ENCODE measurements around the gene C6orf132. TPM values are rescaled to one million over a fixed set of nuclear protein-coding genes. Genes with fewer than 3 reads are reported as not detected.

Gene C6orf132
- total and polyA plus RNA-seq, 9 of the 15 experiments (the other 6 are each of a cell fraction or from before 2014, with no cell fraction given) = 0.06 to 0.35 (median 0.14) TPM

DNA sequence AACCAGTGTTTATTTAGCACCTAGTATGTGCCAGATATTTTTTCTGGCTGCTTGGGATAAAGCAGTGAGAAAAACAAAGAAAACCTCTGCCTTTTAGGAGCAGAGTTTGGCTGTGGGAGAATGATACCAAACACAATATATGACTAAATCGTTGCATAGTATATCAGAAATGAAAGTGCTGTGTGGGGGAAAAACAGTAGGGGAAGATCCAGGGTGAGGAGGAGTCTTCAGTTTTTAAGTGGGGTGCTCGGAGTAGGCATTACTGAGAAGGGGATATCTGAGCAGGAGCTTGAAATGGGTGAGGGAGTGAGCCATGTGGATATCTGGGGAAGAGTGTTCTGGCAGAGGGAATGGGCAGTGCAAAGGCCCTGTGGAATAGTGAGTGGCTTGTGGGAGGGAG, 69.1 kb downstream of the C6orf132 start:
- Histone ChIP-seq H3K4me2 (ENCODE audit: insufficient read depth, low read length) (no peak overlapping the region), H3K9me3 (replicated peaks; ENCODE audit: control insufficient read depth, insufficient read depth, low read depth, low read length) (no peaks in the 10 kb centered on the region), H3K9me1 (ENCODE audit: control insufficient read depth, insufficient read depth, low read length) (no peaks in the 10 kb centered on the region), H3K9ac (ENCODE audit: insufficient read depth in 1 of 2, low read depth in 2 of 2, low read length in 2 of 2) (no peak overlapping the region), H3K27ac (ENCODE audit: extremely low read depth, low read depth, low read length) (no peak overlapping the region), H2AFZ (ENCODE audit: low read depth, low read length) (no peak overlapping the region), H3K36me3 (ENCODE audit: control insufficient read depth, insufficient read depth, low read length) (peaks cover 80% of the 10 kb centered on the region), H3K4me1 (replicated peaks in 1 of 2; ENCODE audit: control insufficient read depth in 2 of 2, insufficient read depth in 2 of 2, low read length in 2 of 2) (no peaks in the 10 kb centered on the region), H3K79me2 (ENCODE audit: control insufficient read depth, insufficient read depth, low read length) (no peaks in the 10 kb centered on the region), H4K20me1 (replicated peaks; ENCODE audit: control insufficient read depth, insufficient read depth, low read length) (no peaks in the 10 kb centered on the region), H3K27me3 (ENCODE audit: control insufficient read depth in 2 of 2, insufficient read depth in 2 of 2, low read length in 2 of 2) (no peaks in the 10 kb centered on the region), H3K4me3 (no peak overlapping the region)
- ChIA-PET CTCF (ENCODE audit: low intra/inter-chr PET ratio) (interaction anchor here (1.6 kb wide), 1 partner anchor 141 kb away, joined by 4 read pairs; no protein-coding TSS in a partner anchor), POLR2A (interaction anchor here (0.6 to 1.9 kb wide), 5 partner anchors 14 to 443 kb away, joined by 4 to 5 read pairs (median 4); no protein-coding TSS in a partner anchor)
- FAIRE-seq (no peak), ATAC-seq (no peak), DNase-seq (ENCODE audit: extremely low read depth in 1 of 4, low spot score in 3 of 4) (no peak)
- no TSS peak for BruUV-seq (replicated peaks)
- TF ChIP-seq TCFL5 (CRISPR knock-in tag; conservative IDR thresholded peaks at IDR 0.05) (no peak), ZFPM2 (CRISPR knock-in tag; IDR thresholded peaks at IDR 0.05) (no peak), RBM25 (IDR thresholded peaks at IDR 0.05; ENCODE audit: low read depth, low read length, severe bottlenecking) (peak; percentile 13)
- TF ChIP-seq, protein P1, sequence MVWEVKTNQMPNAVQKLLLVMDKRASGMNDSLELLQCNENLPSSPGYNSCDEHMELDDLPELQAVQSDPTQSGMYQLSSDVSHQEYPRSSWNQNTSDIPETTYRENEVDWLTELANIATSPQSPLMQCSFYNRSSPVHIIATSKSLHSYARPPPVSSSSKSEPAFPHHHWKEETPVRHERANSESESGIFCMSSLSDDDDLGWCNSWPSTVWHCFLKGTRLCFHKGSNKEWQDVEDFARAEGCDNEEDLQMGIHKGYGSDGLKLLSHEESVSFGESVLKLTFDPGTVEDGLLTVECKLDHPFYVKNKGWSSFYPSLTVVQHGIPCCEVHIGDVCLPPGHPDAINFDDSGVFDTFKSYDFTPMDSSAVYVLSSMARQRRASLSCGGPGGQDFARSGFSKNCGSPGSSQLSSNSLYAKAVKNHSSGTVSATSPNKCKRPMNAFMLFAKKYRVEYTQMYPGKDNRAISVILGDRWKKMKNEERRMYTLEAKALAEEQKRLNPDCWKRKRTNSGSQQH (CRISPR knock-in tag; IDR thresholded peaks at IDR 0.05) = 0 out of 2 replicates have a peak, but pooled peaks have one; percentile 47
- TF ChIP-seq, protein P2, sequence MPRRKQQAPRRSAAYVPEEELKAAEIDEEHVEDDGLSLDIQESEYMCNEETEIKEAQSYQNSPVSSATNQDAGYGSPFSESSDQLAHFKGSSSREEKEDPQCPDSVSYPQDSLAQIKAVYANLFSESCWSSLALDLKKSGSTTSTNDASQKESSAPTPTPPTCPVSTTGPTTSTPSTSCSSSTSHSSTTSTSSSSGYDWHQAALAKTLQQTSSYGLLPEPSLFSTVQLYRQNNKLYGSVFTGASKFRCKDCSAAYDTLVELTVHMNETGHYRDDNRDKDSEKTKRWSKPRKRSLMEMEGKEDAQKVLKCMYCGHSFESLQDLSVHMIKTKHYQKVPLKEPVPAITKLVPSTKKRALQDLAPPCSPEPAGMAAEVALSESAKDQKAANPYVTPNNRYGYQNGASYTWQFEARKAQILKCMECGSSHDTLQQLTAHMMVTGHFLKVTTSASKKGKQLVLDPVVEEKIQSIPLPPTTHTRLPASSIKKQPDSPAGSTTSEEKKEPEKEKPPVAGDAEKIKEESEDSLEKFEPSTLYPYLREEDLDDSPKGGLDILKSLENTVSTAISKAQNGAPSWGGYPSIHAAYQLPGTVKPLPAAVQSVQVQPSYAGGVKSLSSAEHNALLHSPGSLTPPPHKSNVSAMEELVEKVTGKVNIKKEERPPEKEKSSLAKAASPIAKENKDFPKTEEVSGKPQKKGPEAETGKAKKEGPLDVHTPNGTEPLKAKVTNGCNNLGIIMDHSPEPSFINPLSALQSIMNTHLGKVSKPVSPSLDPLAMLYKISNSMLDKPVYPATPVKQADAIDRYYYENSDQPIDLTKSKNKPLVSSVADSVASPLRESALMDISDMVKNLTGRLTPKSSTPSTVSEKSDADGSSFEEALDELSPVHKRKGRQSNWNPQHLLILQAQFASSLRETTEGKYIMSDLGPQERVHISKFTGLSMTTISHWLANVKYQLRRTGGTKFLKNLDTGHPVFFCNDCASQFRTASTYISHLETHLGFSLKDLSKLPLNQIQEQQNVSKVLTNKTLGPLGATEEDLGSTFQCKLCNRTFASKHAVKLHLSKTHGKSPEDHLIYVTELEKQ (CRISPR knock-in tag; IDR thresholded peaks at IDR 0.05) = no peak
- intact Hi-C loops (cut with micrococcal nuclease) = no loop called here
- in situ Hi-C loops (cut with MboI) = no loop called here
- 70% methylated on average over 2 of the region's 2 CpGs for WGBS (ENCODE audit: insufficient coverage, low coverage, missing lambda C conversion rate)

All from K562 (cell line).